ENCODE data around the gene PRDM5. TPM values are rescaled to one million over a fixed set of nuclear protein-coding genes. Genes with fewer than 3 reads are reported as not detected.

PRDM5 gene
- total RNA-seq, 2 experiments from 2014 or later = 0.23 TPM; not detected in 1

GRCh38 chr4:120861852-120862251 is 60.7 kb downstream of the PRDM5 start:
- Mint-ChIP-seq H3K27me3 (peaks cover 4% of the 10 kb centered on the region), H3K9me3 (no peaks in the 10 kb centered on the region), H3K4me3 (no peak overlapping the region), H3K4me1 (peaks cover 3% of the 10 kb centered on the region), H3K36me3 (ENCODE audit: low read depth) (no peaks in the 10 kb centered on the region), H3K27ac (no peak overlapping the region)
- CTCF ChIA-PET = no interaction called here
- POLR2A ChIA-PET = no interaction called here
- DNase-seq = no peak

GRCh38 chr4:120858776-120859175 is 63.8 kb downstream of the PRDM5 start:
- ChIA-PET POLR2A (no interaction called here), CTCF (no interaction called here)
- H3K36me3 Mint-ChIP-seq (ENCODE audit: low read depth) = no peaks in the 10 kb centered on the region
- H3K27ac Mint-ChIP-seq = no peak overlapping the region
- H3K9me3 Mint-ChIP-seq = no peaks in the 10 kb centered on the region
- no peak overlapping the region for H3K4me3 Mint-ChIP-seq
- no peak for DNase-seq
- H3K4me1 Mint-ChIP-seq = peaks cover 11% of the 10 kb centered on the region
- H3K27me3 Mint-ChIP-seq = peaks cover 4% of the 10 kb centered on the region

GRCh38 chr4:120857312-120857711 is 65.2 kb downstream of the PRDM5 start:
- H3K36me3 Mint-ChIP-seq (ENCODE audit: low read depth) = no peaks in the 10 kb centered on the region

GRCh38 chr4:120856294-120856693 is 66.2 kb downstream of the PRDM5 start:
- H3K4me3 Mint-ChIP-seq = no peak overlapping the region
- H3K4me1 Mint-ChIP-seq = peaks cover 11% of the 10 kb centered on the region
- no peaks in the 10 kb centered on the region for H3K9me3 Mint-ChIP-seq
- CTCF ChIA-PET = no interaction called here
- H3K36me3 Mint-ChIP-seq (ENCODE audit: low read depth) = no peaks in the 10 kb centered on the region
- H3K27me3 Mint-ChIP-seq = peaks cover 2% of the 10 kb centered on the region
- no peak overlapping the region for H3K27ac Mint-ChIP-seq
- POLR2A ChIA-PET = interaction anchor here (0.8 kb wide), 1 partner anchor 10 kb away, joined by 3 read pairs; no protein-coding TSS in a partner anchor
- no peak for DNase-seq

More at GRCh38 chr4:120857312-120857711, 65.2 kb downstream of the PRDM5 start:
- Mint-ChIP-seq H3K4me3 (no peak overlapping the region), H3K9me3 (no peaks in the 10 kb centered on the region), H3K27me3 (peaks cover 4% of the 10 kb centered on the region), H3K4me1 (peaks cover 11% of the 10 kb centered on the region), H3K27ac (no peak overlapping the region)
- ChIA-PET CTCF (no interaction called here), POLR2A (no interaction called here)
- no peak for DNase-seq

GRCh38 chr4:120855307-120856001 is 67.1 kb downstream of the PRDM5 start:
- Mint-ChIP-seq H3K27ac (no peak overlapping the region), H3K27me3 (peaks cover 7% of the 10 kb centered on the region), H3K4me1 (peaks cover 11% of the 10 kb centered on the region), H3K4me3 (no peak overlapping the region), H3K36me3 (ENCODE audit: low read depth) (no peaks in the 10 kb centered on the region), H3K9me3 (no peaks in the 10 kb centered on the region)
- no peak for DNase-seq
- POLR2A ChIA-PET = no interaction called here
- CTCF ChIA-PET = no interaction called here

- POLR2A ChIA-PET = no interaction called here
- CTCF ChIA-PET = no interaction called here
- Mint-ChIP-seq H3K4me3 (no peak overlapping the region), H3K9me3 (no peaks in the 10 kb centered on the region), H3K4me1 (peaks cover 11% of the 10 kb centered on the region), H3K27me3 (peaks cover 8% of the 10 kb centered on the region), H3K27ac (no peak overlapping the region), H3K36me3 (ENCODE audit: low read depth) (no peaks in the 10 kb centered on the region)
- DNase-seq = no peak
Observed at GRCh38 chr4:120853161-120853935, 69.2 kb downstream of the PRDM5 start.

GRCh38 chr4:120850018-120850599 is 72.4 kb downstream of the PRDM5 start:
- Mint-ChIP-seq H3K36me3 (ENCODE audit: low read depth) (no peaks in the 10 kb centered on the region), H3K4me1 (peaks cover 3% of the 10 kb centered on the region), H3K9me3 (no peaks in the 10 kb centered on the region), H3K27me3 (peaks cover 18% of the 10 kb centered on the region), H3K4me3 (no peak overlapping the region), H3K27ac (no peak overlapping the region)
- no peak for DNase-seq
- ChIA-PET CTCF (no interaction called here), POLR2A (no interaction called here)

- Mint-ChIP-seq H3K36me3 (ENCODE audit: low read depth) (no peaks in the 10 kb centered on the region), H3K4me3 (no peak overlapping the region), H3K27ac (no peak overlapping the region), H3K9me3 (no peaks in the 10 kb centered on the region), H3K4me1 (peaks cover 12% of the 10 kb centered on the region), H3K27me3 (peaks cover 20% of the 10 kb centered on the region)
- ChIA-PET POLR2A (interaction anchor here (1.0 kb wide), 1 partner anchor 9 kb away, joined by 3 read pairs; no protein-coding TSS in a partner anchor), CTCF (no interaction called here)
- no peak for DNase-seq
Observed at GRCh38 chr4:120847019-120847582, 75.4 kb downstream of the PRDM5 start.

GRCh38 chr4:120844528-120844921 is 78.0 kb downstream of the PRDM5 start:
- no peaks in the 10 kb centered on the region for H3K36me3 Mint-ChIP-seq (ENCODE audit: low read depth)
- H3K27ac Mint-ChIP-seq = no peak overlapping the region
- POLR2A ChIA-PET = no interaction called here

GRCh38 chr4:120843849-120844527 is 78.5 kb downstream of the PRDM5 start:
- peaks cover 12% of the 10 kb centered on the region for H3K4me1 Mint-ChIP-seq
- DNase-seq = no peak
- H3K9me3 Mint-ChIP-seq = no peaks in the 10 kb centered on the region

More at GRCh38 chr4:120844528-120844921, 78.0 kb downstream of the PRDM5 start:
- CTCF ChIA-PET = interaction anchor here (1.7 kb wide), 1 partner anchor 348 kb away, joined by 4 read pairs; no protein-coding TSS in a partner anchor
- peaks cover 12% of the 10 kb centered on the region for H3K4me1 Mint-ChIP-seq
- no peaks in the 10 kb centered on the region for H3K9me3 Mint-ChIP-seq
- peaks cover 15% of the 10 kb centered on the region for H3K27me3 Mint-ChIP-seq
- no peak for DNase-seq
- H3K4me3 Mint-ChIP-seq = no peak overlapping the region

GRCh38 chr4:120842031-120842430 is 80.5 kb downstream of the PRDM5 start:
- H3K36me3 Mint-ChIP-seq (ENCODE audit: low read depth) = no peaks in the 10 kb centered on the region
- no peak overlapping the region for H3K27ac Mint-ChIP-seq
- ChIA-PET POLR2A (no interaction called here), CTCF (no interaction called here)
- H3K4me1 Mint-ChIP-seq = peaks cover 12% of the 10 kb centered on the region
- no peaks in the 10 kb centered on the region for H3K9me3 Mint-ChIP-seq
- peaks cover 11% of the 10 kb centered on the region for H3K27me3 Mint-ChIP-seq
- no peak for DNase-seq
- no peak overlapping the region for H3K4me3 Mint-ChIP-seq

More at GRCh38 chr4:120843849-120844527, 78.5 kb downstream of the PRDM5 start:
- Mint-ChIP-seq H3K4me3 (no peak overlapping the region), H3K27me3 (peaks cover 14% of the 10 kb centered on the region), H3K36me3 (ENCODE audit: low read depth) (no peaks in the 10 kb centered on the region), H3K27ac (no peak overlapping the region)
- ChIA-PET POLR2A (no interaction called here), CTCF (interaction anchor here (1.7 kb wide), 1 partner anchor 349 kb away, joined by 4 read pairs; no protein-coding TSS in a partner anchor)

- no peaks in the 10 kb centered on the region for H3K36me3 Mint-ChIP-seq (ENCODE audit: low read depth)
- H3K4me1 Mint-ChIP-seq = peaks cover 12% of the 10 kb centered on the region
- CTCF ChIA-PET = no interaction called here
- no peak overlapping the region for H3K27ac Mint-ChIP-seq
- POLR2A ChIA-PET = no interaction called here
- H3K9me3 Mint-ChIP-seq = no peaks in the 10 kb centered on the region
- peaks cover 9% of the 10 kb centered on the region for H3K27me3 Mint-ChIP-seq
- DNase-seq = no peak
- H3K4me3 Mint-ChIP-seq = no peak overlapping the region
Observed at GRCh38 chr4:120841580-120841979, 80.9 kb downstream of the PRDM5 start.

All from activated CD4-positive, alpha-beta memory T cell treated with anti-CD3 and anti-CD28 coated beads, Interleukin-2, amount 10 ng/mL, durations not matched to agents 7 days and 5 days (primary cell).